ENCODE measurements around the gene IZUMO1. TPM values are rescaled to one million over a fixed set of nuclear protein-coding genes. Genes with fewer than 3 reads are reported as not detected.
A peak's percentile ranks its signal among the peaks of the same experiment; 100 is the strongest.

The IZUMO1 gene
- total and polyA plus RNA-seq, 2 of the 4 experiments (the other 2 are of a cell fraction) = not detected

DNA sequence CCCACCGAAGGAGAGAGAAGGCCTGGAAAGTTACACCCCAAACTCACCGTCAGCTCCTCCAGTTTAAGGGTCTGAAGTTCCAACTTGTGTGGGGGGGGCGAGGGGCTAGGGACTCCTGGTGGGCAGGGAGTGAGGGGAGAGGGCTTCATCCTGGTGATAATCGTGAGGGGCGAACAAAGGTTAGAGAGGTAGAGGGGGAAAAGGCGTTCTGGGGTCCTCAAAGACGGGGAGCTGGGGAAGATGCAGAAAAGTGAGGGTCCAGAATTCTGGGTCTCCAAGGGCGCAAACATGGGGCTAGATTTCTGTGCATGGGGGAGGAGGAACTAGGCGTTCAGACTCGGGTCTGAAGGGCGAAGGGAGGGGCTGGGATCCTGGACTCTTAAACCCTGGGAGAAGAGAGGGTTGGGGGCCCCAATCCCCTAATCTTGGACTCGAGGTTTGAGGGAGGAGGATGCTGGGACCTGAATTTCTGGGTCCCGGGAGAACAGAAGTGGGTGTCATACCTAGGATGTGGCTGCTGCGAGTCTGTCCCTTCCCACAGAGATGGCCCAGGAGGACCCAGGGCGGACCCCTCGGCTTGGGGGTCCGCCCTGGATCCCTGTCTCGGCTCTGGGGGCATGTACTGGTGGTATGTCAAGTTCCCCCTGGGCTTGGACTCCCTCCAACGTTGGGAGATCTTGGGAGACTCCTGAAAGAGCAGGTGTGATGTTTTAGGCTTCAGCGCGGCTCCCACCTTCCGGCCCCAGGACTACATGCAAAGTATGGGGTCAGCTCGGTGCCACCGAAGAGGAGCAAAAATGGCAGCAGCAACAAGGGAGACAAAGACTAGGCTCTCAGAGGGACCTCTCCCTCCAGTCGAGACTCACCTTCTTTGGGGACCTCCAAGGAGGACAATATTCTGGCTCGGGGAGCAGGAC is 31.7 kb downstream of the IZUMO1 start:
- H3K18ac ChIP-seq (ENCODE audit: low read depth, low read length) = peak overlapping the region; percentile 18
- ChIA-PET CTCF (interaction anchor here (1.5 kb wide), 1 partner anchor 39 kb away, joined by 3 read pairs; no protein-coding TSS in a partner anchor), POLR2A (ENCODE audit: unreplicated experiment) (no interaction called here)
- H3K27me3 ChIP-seq (ENCODE audit: control insufficient read depth, insufficient read depth, low read length) = no peaks in the 10 kb centered on the region
- peak overlapping the region; percentile 97 for H2AK5ac ChIP-seq (ENCODE audit: low read depth, low read length)
- H2AK9ac ChIP-seq (replicated peaks; ENCODE audit: low read depth, low read length, poor library complexity) = peak overlapping the region; percentile 87
- H3K23ac ChIP-seq (ENCODE audit: low read depth, low read length) = peak overlapping the region; percentile 34
- no peaks in the 10 kb centered on the region for H4K20me1 ChIP-seq (ENCODE audit: insufficient read depth, low read length)
- H3K56ac ChIP-seq (ENCODE audit: extremely low read depth, insufficient read depth, low read length) = peak overlapping the region; percentile 66
- H3K9me1 ChIP-seq (ENCODE audit: insufficient read depth, low read length) = peaks cover 7% of the 10 kb centered on the region; the same call in 1 of the 2 replicates
- peaks cover 6 to 32% of the 10 kb centered on the region in 2 experiments; a peak in 3 of 4 replicates for H3K79me1 ChIP-seq (ENCODE audit: low read depth in 1 of 2, low read length in 2 of 2)
- H3K4me1 ChIP-seq (ENCODE audit: control insufficient read depth, insufficient read depth, low read length) = peaks cover 15% of the 10 kb centered on the region
- H3K36me3 ChIP-seq (ENCODE audit: control insufficient read depth, insufficient read depth, low read length) = no peaks in the 10 kb centered on the region
- TF ChIP-seq SMC3 (IDR thresholded peaks at IDR 0.05; ENCODE audit: low read depth, low read length) (no peak), CHD1 (IDR thresholded peaks at IDR 0.05; ENCODE audit: low read depth, low read length) (no peak), USF2 (IDR thresholded peaks at IDR 0.05; ENCODE audit: low read depth, low read length) (no peak)
- H4K5ac ChIP-seq (ENCODE audit: low read depth, low read length) = peak overlapping the region; percentile 27
- dilution Hi-C loops (cut with HindIII; ENCODE audit: low sequenced_read_pairs, unreplicated experiment) = no loop called here
- no peaks in the 10 kb centered on the region for H3K9me3 ChIP-seq (ENCODE audit: control insufficient read depth, insufficient read depth, low read length)
- DNase-seq (no peak), ATAC-seq (ENCODE audit: low read depth) (no peak)
- peak overlapping the region; percentile 52 for H3K4me3 ChIP-seq (ENCODE audit: insufficient read depth, low read depth, low read length)
- in situ Hi-C loops (cut with MboI; ENCODE audit: low sequenced_read_pairs) = no loop called here
- H2AFZ ChIP-seq (replicated peaks; ENCODE audit: low read length, poor library complexity) = peak overlapping the region; percentile 85
- intact Hi-C loops (cut with micrococcal nuclease) = loop anchor here (2.0 kb wide), 1 partner anchor 40 kb away; no protein-coding TSS in a partner anchor
- peak overlapping the region; percentile 92 to 99 for H4K8ac ChIP-seq (ENCODE audit: low read depth in 2 of 2, low read length in 2 of 2)
- H3K4ac ChIP-seq (ENCODE audit: low read depth, low read length) = peak overlapping the region; percentile 78
- peak overlapping the region; percentile 87 for H3K4me2 ChIP-seq (ENCODE audit: low read depth, low read length)
- H2BK120ac ChIP-seq (ENCODE audit: low read depth, low read length) = peak overlapping the region; percentile 62
- H3K27ac ChIP-seq (ENCODE audit: insufficient read depth, low read length) = peak overlapping the region; percentile 86
- peak overlapping the region; percentile 46 for H2BK5ac ChIP-seq (ENCODE audit: low read depth, low read length, poor library complexity, severe bottlenecking)
- H2BK15ac ChIP-seq (ENCODE audit: low read depth, low read length) = peak overlapping the region; percentile 92; the same call in 1 of the 3 replicates
- peak overlapping the region; percentile 77 for H3K9ac ChIP-seq (ENCODE audit: low read depth, low read length)
- no TSS peak for BruUV-seq (replicated peaks)
- H4K91ac ChIP-seq (ENCODE audit: insufficient read depth, low read depth, low read length) = peak overlapping the region; percentile 70
- H3K14ac ChIP-seq (replicated peaks; ENCODE audit: low read depth, low read length) = peak overlapping the region; percentile 73
- H2BK20ac ChIP-seq (ENCODE audit: low read depth, low read length) = no peak overlapping the region
- 67% methylated on average over 9 of the region's 26 CpGs; no CpG with 5 or more reads in 1 of the 2 experiments for WGBS, 2 experiments (ENCODE audit: extremely low coverage in 2 of 2, insufficient read length in 1 of 2)
